SH-SY5Y (cell line): ENCODE results near the gene FAM228B.

Experiments
- GATA2 ChIP-seq: IDR thresholded peaks from 2 replicates; pipeline ENCODE4 v1.6.1; 2011; ENCODE audit warnings: mild to moderate bottlenecking, low read depth, low read length
- GATA3 ChIP-seq: IDR thresholded peaks from 2 replicates; pipeline ENCODE4 v1.6.1; 2011; ENCODE audit warnings: low read depth, mild to moderate bottlenecking, low read length, moderate library complexity

DNA sequence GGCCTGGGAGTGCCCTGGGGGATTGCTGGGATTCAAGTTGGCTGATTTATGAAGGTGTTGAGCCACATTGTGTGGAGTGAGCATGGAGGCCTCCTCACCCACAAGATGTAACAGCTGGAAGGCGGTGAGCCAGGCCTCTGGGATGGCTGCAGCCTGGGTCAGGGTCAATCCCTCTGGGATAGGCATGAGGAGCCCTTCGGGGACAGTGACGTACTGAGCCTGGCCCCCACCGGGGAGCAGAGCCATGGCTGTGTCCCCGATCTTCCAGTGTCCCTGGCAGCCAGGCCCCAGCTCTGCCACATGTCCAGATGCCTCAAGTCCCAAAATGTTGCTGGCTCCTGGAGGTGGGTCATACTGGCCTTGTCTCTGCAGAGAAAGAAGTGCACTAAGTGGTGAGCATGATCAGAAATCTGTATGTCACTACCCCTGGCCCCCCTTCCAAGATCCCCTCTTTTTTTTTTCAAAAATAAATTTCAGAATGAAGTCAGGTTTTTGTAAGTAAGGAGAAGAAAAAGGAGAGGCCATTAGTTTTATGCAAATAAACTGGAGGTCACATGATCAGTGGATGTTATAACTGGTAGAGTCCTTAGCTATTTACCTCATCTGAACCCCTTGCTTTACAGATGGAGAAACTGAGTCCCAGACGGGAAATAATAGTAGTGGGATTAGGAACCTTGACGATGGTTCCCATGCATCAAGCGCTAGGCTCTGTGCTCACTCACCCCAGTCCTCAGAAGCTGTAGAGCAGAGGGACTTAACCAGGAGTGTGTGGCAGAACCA is 40.3 kb upstream of the FAM228B start:
- TF ChIP-seq GATA2 (no peak), GATA3 (no peak)
